ENCODE measurements around the gene SORCS2.

DNA sequence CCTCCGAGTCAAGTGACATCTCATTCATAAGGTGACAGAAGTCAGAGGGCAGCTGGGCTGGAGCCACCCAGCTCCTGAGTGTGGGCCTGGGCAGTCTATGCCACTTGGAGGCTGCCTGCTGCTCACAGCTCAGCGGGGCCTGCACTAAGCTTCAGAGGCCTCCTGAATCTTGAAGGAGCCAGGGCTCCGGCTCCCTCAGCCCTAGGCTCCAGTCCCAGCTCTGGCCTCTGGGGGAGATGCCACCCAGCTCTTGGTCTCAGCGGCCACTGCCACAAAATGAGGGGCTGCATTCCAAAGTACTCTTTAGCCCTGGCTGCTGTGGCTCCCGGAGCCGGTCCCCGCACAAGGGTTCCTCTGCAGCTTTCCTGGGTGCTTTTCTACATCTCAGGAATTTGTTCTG is 275.1 kb downstream of the SORCS2 start:
- TF ChIP-seq, protein P1, sequence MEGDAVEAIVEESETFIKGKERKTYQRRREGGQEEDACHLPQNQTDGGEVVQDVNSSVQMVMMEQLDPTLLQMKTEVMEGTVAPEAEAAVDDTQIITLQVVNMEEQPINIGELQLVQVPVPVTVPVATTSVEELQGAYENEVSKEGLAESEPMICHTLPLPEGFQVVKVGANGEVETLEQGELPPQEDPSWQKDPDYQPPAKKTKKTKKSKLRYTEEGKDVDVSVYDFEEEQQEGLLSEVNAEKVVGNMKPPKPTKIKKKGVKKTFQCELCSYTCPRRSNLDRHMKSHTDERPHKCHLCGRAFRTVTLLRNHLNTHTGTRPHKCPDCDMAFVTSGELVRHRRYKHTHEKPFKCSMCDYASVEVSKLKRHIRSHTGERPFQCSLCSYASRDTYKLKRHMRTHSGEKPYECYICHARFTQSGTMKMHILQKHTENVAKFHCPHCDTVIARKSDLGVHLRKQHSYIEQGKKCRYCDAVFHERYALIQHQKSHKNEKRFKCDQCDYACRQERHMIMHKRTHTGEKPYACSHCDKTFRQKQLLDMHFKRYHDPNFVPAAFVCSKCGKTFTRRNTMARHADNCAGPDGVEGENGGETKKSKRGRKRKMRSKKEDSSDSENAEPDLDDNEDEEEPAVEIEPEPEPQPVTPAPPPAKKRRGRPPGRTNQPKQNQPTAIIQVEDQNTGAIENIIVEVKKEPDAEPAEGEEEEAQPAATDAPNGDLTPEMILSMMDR (optimal IDR thresholded peaks at IDR 0.05 in 1 of 3, IDR thresholded peaks at IDR 0.05 in 1 of 3, conservative IDR thresholded peaks at IDR 0.05 in 1 of 3; ENCODE audit: extremely low read depth in 1 of 3, insufficient read depth in 2 of 3, low read length in 3 of 3): no peak
- TF ChIP-seq EZH2 (IDR thresholded peaks at IDR 0.05; ENCODE audit: low read length): no peak

Data from keratinocyte (primary cell).